EL (cell line): ENCODE data around the gene PIEZO2.
"Not testable (repeated sequence)": the region's sequence is repeated elsewhere in the genome, so short reads cannot be mapped to it uniquely, and the experiment has no call there.

ENCODE experiments used
- DNase-seq: peaks from one replicate; pipeline ENCODE4 v3.0.0-alpha.2; 2016

Gene PIEZO2

DNA sequence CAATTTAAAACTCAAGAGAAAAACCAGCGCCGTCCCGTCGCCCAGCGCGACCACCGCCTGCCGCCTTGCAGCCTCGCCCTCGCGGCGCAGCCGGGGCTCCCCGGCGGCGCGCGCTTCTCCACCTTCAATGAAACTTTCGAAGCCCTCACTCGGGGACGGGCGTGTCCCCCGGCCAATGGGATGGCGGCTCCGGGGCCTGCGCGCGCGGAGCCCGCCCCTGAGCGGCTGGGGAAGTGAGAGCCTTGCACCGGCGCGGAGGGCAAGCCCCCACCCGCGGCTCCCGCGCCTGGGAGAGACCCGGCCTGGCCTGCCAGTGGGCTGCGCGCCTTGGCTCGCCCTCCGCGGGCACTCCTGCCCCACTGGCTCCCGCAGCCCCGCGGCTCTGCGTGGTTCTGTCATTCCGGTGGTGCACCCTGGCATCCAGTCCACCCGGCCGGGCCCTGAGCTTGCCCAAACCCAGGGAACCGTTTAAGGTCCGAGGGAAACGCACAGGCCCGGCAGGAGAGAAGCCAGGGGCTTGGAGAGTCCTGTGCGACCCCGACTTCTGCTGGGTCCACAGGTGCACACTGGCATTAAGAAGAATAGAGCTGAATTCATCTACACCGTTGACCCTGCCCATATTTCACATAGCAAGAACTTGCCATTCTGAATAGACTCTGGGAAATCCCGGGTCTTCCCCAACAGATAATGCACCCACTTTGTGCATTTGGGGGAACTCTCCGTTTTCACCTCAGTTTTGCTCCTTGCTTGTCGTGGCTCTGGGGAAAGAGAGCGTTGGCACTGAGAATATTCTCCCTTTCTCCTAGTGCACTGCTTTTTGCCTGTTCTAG, at the start of gene PIEZO2:
TSS of gene PIEZO2 (minus strand) at position 129 of the 830 bp plus-strand sequence. CDS start 981 bp downstream, outside the sequence.
- peak; percentile 79 for DNase-seq

DNA sequence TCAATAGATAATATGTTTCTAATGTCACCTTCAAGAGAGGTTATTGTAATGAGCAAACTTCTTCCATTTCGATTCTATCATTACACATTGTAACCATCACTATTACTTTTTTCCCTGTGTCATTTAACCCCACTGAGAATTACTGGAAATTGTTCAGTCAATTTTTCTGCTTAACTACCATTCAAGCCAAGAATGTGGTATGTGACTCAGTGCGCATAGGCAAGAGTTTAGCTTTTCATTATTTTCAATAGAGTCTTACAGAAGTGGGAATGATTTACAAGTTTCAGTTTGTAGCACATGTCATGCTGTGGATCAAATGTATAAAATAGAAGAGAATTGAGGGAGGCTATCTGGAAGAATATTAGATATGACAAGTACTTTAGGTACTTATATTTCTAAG, 34.3 kb upstream of the PIEZO2 start:
- peak; percentile 8 for DNase-seq

DNA sequence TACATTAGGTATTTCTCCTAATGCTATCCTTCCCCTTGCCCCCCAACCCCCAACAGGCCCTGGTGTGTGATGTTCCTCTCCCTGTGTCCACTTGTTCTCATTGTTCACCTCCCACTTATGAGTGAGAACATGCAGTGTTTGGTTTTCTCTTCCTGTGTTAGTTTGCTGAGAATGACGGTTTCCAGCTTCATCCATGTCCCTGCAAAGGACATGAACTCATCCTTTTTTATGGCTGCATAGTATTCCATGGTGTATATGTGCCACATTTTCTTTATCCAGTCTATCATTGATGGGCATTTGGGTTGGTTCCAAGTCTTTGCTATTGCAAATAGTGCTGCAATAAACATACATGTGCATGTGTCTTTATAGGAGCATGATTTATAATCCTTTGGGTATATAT, 32.3 kb upstream of the PIEZO2 start:
- DNase-seq = not testable (repeated sequence)

DNA sequence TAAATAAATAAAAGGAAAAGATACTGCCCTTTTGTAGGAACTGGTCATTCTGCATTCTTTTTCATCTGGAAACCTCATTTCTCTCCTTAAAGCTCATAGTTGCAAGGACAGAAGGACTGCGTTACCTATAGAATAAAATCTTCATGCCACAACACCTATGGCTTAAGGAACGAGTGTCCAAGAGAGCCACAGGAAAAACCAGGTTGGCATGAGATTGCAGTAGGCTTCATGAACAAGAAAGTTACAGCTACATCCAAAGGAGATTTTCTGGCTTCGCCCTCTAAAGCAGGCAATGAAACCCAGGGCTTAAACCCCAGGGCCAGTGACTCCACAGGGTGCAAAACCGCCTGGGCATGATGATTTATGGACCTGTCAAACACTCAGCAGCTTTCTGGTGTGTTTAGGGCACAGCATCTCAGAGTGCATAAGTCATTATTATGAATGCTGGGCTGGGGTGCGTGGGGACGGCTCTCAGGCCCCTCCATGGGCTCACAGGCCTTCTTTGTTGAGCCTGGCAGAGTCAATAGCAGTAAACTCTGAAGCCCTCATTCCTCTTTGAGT, 30.7 kb upstream of the PIEZO2 start:
- DNase-seq = no peak

DNA sequence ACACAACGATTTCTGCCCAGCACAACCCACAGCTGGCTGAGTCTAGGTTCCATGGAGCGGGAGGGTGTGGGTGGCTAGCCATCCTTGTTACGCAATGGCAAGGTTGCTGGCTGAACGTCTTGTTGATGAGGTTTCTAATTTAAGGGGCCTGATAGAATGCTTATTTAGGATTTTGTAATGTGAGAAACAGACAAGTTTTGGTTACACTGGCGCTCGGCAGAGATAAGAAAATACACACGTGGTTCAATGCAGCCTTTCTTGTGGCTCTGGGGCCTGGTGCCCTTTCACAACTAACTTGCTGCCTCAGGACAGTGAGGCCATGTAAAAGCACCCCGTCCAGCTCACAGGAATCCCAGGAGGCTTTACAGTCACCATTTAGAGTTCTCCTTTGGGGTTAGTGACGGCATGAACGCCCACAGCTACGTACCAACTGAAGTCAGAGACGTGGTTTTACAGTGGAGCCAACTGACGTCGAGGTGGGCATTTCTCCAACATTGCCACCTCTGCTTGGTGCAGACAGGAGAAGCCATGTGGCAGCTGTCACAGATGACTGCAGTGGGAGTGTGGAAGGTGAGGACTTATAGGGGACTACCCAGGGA, 29.7 kb upstream of the PIEZO2 start:
- peak; percentile 42 for DNase-seq

DNA sequence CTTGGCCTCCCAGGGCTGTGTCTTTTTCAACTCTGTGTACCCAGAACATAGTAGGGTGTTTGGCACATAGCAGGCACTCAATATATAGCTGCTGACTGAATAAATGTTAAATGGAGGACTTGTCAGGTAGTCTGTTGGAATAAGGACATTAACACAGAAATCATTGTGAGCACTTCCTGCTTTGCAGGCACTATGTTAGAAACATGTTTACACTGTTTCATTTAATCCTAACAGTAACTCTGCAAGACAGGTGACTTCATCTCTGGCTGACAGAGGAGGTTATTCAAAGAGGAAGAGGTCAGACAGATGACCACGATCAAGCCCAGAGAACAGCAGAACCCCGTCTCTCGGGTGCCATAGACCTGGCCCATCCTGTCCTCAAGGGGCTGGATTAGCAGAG, 28.0 kb upstream of the PIEZO2 start:
- DNase-seq = no peak

DNA sequence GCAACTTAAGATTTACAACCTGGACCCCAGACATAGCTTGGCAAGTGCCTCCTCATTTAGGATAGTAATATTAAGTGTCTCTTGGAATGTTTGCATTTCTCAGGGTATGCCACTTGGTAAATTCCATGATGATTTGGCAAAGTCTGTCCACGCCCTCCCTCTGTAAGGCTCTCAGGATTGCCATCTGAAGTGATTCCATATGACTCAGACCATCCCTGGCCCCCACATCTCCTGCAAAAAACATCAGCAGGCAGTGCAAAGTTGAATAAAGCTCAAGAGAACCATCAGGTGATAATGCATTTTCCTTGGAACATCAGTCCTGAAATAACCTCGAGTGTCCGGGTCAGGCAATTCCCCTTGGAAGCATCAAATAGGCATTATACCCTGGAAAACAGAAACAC, 27.1 kb upstream of the PIEZO2 start:
- peak; percentile 91 for DNase-seq

DNA sequence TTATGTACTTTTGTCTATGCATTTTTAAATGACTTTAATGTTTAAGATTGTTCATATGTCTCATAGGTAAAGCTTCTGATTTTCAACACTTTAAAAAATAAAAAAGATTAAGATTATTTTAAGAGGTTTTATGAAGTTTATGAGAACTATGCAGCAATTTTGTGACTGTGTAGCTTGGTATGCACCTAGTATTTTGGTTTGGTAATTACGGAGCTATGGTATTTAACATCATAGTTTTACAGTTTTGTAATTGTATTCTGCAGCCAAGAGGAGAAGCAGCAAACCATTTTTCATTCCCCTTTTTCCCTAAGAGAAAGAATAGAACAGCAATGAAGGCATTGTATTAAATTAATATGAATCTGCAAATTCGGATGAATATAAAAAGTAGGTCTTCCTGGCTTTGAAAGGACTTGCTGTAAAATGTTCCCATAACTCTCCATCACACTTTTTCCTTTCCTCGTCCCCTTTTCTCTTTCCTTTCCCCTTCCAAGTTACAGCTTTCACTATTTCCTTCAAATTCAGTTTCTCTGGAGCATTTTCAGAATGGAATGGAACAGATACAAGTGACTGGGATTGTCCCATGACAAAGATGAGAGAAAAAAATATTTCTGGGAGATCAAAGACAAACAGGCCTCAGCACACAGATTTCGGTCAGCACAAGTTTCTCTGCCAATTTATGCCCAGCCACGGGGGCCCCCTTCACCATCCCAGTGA, 26.1 kb upstream of the PIEZO2 start:
- DNase-seq = peak; percentile 82

DNA sequence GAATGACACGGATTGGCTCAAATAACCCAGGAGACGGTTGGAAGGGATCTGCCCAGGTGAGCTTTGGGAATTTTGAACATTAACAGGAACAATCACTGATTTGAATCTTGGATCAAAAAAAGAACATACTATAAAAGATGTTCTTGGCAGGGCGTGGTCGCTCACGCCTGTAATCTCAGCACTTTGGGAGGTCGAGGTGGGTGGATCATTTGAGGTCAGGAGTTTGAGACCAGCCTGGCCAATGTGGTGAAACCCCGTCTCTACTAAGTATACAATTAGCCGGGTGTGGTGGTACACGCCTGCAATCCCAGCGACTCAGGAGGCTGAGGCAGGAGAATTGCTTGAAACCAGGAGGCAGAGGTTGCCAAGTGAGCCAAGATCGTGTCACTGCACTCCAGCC, 24.8 kb upstream of the PIEZO2 start:
- not testable (repeated sequence) for DNase-seq

DNA sequence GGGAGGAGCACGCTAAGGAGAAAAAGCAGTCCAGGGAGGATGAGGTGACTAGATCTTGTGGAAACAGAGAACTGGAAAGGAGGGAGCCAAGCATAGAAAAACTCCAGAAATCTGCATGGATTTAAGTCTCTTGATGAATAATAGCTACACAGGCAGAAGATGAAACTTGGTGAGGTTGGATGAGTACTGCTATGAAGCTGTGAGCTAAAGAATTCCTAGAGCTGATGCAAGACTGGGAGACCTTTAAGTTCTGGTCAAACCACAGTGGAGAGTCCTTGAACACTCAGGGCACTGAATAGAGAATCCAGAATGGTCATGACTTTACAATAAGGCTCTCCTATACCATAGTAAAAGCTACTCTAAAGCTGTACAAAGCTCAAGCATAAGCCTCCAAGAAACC, 18.4 kb upstream of the PIEZO2 start:
- DNase-seq = peak; percentile 44

DNA sequence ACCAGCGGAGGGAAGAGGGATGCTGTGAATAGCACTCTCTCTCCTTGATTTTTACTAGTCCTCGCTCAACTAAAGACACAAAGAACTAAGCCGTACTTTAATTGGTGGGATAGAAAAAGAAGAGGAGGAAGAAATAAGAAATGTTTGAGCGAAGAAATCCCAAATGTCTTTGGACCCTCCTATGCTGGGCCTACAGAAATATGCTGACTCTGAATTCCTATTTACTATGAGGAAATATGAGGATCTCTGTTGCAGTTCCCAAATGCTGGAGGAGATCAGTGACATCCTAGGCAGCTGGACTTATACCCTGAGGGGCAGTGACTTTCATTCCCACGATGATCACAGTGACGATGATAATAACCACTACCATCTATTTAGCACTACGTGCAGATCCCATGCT, 16.6 kb upstream of the PIEZO2 start:
- no peak for DNase-seq

DNA sequence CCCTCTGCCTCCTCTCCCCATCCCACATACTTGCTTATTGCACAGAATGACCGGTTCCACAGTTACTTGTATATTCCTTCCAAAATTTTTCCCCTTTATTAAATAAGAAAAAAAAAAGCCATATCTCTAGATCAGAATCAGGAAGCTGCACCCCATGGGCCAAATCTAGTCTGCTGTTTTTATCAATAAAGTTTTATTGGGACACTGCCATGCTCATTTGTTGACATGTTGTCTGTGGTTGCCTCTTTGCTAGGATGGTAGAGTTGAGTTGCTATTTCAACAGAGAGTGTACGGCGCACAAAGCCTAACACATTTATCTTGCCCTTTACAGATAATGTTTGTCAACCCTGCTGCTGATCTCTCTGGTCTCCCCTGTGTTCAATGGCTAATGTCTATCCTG, 15.8 kb upstream of the PIEZO2 start:
- DNase-seq = no peak

DNA sequence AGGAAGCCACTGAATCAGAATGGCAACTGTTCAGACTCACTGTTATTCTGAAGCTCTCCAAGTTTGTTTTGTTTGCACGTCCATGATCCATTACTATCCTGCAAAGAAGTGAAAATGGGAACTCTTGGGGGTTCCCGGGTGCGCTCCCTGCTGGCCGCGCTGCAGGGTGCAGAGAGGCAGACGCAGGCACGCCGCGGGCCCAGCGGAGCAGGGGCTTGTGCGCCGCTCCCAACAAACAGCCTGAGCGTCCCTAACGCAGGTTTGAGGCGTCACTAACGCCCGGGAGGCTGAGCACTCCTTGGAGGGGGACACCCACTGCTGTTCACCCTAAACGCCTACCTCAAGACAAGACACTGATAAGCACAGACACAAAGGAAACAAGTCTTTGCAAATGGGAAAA, 14.3 kb upstream of the PIEZO2 start:
- no peak for DNase-seq

DNA sequence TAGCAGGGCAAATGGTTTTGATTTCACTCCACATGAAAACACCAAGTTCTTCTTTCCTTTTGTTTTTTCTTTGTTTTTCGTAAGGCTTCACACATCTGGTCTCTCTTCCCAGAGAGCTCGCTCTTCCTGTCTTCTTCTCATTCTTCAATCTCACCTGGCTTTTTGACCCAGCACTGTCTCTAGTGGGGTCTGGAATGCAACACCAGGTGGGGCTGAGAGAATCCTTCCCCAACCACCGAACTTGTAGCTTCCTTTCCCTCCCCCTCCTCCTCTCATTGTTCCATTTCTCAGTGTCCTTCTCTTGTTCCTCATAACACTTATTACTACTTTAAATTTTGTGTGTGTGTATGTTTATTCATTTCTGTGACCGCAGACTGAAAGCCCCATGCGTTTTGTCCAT, 13.5 kb upstream of the PIEZO2 start:
- DNase-seq = no peak

DNA sequence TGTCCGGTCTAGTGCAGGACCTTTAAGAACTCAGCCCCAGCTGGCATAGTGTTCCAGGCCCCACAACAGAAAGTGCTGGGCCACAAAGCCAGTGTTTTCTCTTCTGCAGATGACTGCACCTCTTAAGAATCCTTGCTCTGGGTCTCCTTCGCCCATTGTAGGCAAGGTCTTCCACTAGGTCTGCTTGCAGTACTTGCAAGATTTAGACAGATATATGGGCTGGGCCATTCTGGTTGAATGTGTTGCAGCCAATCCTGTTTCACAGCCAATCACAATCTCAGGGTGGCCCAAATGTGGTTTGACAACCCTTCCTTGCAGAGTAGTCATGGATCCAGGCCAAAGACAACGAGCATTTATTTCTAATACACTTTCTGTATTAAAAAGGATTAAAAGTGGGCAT, 13.1 kb upstream of the PIEZO2 start:
- DNase-seq = no peak

DNA sequence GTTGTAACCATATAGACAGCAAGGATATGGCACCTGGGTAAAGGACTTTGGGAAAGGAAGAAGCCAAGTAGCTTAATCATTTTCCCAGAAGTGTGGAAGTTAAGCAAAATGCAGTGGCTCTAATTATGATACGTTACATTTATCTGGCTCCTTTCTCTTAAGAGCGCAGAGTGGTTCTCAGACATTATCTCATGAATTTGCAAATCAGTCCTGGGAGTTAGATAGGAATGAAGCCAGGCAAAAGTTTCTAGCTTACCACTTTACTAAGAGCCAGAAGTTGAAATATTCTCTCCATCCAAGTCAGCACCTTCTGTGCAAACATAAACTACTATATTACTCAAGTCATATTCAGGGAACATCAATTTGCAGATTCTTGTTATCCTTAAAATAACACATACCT, 10.9 kb upstream of the PIEZO2 start:
- DNase-seq = no peak

DNA sequence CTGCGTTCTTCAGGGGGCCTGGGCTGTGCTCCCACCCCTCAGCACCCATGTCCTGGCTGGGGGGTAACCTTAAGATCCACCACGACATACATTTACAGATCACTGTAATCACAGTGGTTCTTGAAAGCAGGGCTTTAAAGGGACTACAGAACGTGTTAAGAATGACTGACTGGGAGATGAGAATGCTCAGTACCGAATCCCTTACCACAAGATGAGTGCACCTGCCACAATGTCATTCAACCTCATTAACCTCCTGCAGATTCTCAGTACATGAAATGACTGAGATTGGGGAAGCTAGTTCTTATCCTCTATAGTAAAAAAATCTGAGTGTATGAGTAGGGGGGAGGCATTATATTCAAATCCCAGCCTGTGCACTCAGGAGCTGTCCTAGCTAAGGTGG, 10.5 kb upstream of the PIEZO2 start:
- no peak for DNase-seq

DNA sequence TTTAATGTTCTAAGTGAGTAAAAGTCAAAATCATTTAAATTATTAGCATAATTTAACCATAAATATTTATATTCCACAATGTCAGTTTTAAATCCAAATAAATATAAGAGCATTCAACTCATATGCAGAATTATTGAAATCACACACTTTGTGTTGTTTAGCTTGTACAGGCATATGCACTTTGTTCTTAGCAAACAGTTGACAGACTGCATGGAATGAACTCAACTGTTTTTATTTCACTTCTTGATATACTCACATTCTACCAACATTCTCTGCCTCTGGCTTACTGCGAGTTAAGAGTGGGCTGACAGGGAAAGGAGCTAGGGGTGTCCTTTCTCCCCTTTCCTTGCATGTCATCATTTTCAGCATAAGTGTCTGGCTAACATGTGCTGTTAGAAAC, 7.6 kb upstream of the PIEZO2 start:
- DNase-seq = no peak

DNA sequence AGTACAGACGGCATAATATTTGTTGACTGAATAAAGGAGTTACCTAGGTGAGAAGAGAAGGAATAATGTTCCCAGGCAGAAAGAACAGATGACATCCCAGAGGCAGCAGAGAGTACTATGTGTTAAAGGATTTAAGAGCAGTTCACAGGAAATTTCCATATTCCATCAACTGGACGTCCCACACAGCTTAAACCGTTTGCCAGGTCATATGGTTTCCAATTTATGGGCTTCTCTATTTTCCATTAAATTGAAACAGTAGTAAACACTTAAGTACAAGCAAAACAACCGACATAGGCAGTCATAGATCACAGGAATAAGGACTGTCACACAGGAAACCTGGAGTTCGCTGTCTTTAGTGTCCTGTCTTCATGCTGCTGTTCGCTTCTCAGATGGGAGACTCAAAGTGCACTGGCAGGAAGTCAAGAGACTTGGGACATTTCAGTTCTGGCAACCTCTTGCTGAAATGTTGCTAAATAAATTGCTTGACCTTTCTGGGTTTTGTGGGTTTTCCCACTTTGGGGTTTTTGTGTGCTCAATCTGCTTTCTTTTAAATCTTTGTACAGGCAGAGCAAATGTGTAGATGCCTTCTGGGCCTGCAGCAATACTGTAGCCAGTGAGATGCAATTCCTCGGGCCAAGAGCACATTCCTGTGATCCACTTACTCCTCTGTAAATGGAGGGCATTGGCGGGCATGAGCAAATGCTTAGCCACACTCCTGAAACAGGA, 5.8 kb upstream of the PIEZO2 start:
- peak; percentile 31 for DNase-seq

DNA sequence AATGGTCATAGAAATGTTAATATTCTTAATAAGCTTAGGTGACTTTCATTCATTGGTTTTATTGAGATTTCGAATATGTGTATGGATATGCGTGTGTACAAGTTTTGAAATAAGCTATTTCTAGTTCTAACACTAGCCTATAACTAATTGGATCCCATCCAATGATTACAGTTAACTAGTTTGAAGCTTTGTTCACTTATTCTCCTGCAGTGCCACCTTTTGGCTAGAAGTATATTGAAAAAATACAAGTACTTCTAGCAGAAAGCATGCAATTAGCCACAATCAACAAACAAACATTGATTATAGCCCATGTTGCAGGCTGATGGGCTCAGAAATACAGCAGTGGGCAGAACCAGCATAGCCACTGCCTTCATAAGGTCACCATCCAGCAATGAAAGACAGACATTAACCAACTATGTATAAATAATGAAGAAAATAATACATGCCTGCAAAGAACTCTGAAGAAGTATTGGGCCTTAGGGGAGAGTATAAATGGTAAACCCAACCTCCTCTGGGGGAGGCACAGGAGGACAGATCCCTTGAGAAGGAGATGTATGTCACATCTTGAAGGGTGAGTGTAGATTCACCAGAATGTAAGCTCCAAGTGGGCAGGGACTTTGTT, 5.1 kb upstream of the PIEZO2 start:
- DNase-seq = peak; percentile 65

DNA sequence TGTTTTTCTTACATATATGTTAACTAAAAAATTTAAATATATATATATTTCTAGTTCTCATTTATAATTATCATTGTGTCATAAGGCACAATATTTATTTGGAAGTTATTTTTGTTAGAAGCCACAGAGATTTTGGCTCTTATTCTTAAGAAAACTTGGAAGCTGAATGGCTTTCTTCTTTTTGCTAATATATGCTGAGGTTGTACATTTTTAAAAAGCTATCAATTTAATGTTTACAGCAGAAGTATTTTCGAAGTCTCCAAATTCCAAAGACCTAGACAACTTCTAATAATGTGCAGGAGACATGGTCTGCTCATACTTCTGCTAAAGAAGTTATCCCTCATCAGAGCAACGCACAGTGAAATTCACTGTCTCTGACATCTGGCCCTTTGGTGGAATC, 3.7 kb upstream of the PIEZO2 start:
- no peak for DNase-seq

DNA sequence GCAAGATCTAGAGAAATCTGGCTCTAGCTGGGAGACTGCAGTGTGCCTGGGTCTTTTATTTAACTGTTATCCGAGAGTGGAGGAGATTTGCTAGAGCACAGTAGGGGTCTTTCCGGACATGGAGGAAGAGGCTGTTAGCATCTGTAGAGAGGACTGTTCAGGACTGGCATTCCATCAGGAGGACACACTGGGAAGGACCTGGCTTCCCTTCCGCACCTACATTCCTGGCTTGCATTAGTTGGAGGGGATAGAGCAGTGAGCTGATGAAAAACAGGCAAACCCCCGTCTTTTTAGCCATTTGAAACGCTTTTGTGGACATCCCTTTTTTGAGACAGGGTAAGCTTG, 874 bp upstream of the PIEZO2 start:
- no peak for DNase-seq
